ENCODE measurements around the gene CRHBP.
A peak's percentile ranks its signal among the peaks of the same experiment; 100 is the strongest.
"Not testable (repeated sequence)": the region's sequence is repeated elsewhere in the genome, so short reads cannot be mapped to it uniquely, and the experiment has no call there.

The CRHBP gene

GRCh38 chr5:76994337-76994736 is 41.5 kb downstream of the CRHBP start:
- H3K4me3 ChIP-seq (ENCODE audit: low read depth, low read length), result no peak overlapping the region
- DNase-seq (ENCODE audit: low read depth, low spot score), result no peak
- in situ Hi-C loops (cut with HindIII; ENCODE audit: low sequenced_read_pairs), result no loop called here
- TF ChIP-seq CTCF (IDR thresholded peaks at IDR 0.05; ENCODE audit: low read depth, low read length), result no peak

GRCh38 chr5:76998251-76998650 is 45.4 kb downstream of the CRHBP start:
- H3K4me3 ChIP-seq (ENCODE audit: low read depth, low read length); in situ Hi-C loops (cut with HindIII; ENCODE audit: low sequenced_read_pairs); DNase-seq (ENCODE audit: low read depth, low spot score): not testable (repeated sequence)

- H3K4me3 ChIP-seq (ENCODE audit: low read depth, low read length), result no peak overlapping the region
- in situ Hi-C loops (cut with HindIII; ENCODE audit: low sequenced_read_pairs), result no loop called here
- no peak for TF ChIP-seq CTCF (IDR thresholded peaks at IDR 0.05; ENCODE audit: low read depth, low read length)
- peak; percentile 69 for DNase-seq (ENCODE audit: low read depth, low spot score)
Observed at GRCh38 chr5:76999451-76999850, 46.6 kb downstream of the CRHBP start.

GRCh38 chr5:77003246-77003645 is 50.4 kb downstream of the CRHBP start:
- no peak overlapping the region for H3K4me3 ChIP-seq (ENCODE audit: low read depth, low read length)
- no peak for TF ChIP-seq CTCF (IDR thresholded peaks at IDR 0.05; ENCODE audit: low read depth, low read length)
- in situ Hi-C loops (cut with HindIII; ENCODE audit: low sequenced_read_pairs), result no loop called here
- no peak for DNase-seq (ENCODE audit: low read depth, low spot score)

- DNase-seq (ENCODE audit: low read depth, low spot score), result no peak
- no peak overlapping the region for H3K4me3 ChIP-seq (ENCODE audit: low read depth, low read length)
Observed at GRCh38 chr5:77006124-77006523, 53.3 kb downstream of the CRHBP start.

GRCh38 chr5:77008413-77008812 is 55.6 kb downstream of the CRHBP start:
- no peak for TF ChIP-seq CTCF (IDR thresholded peaks at IDR 0.05; ENCODE audit: low read depth, low read length)
- in situ Hi-C loops (cut with HindIII; ENCODE audit: low sequenced_read_pairs), result no loop called here
- H3K4me3 ChIP-seq (ENCODE audit: low read depth, low read length), result no peak overlapping the region
- DNase-seq (ENCODE audit: low read depth, low spot score), result no peak

More at GRCh38 chr5:77006124-77006523, 53.3 kb downstream of the CRHBP start:
- no peak for TF ChIP-seq CTCF (IDR thresholded peaks at IDR 0.05; ENCODE audit: low read depth, low read length)
- in situ Hi-C loops (cut with HindIII; ENCODE audit: low sequenced_read_pairs), result no loop called here

GRCh38 chr5:77010243-77010642 is 57.4 kb downstream of the CRHBP start:
- in situ Hi-C loops (cut with HindIII; ENCODE audit: low sequenced_read_pairs), result no loop called here
- no peak for DNase-seq (ENCODE audit: low read depth, low spot score)
- TF ChIP-seq CTCF (IDR thresholded peaks at IDR 0.05; ENCODE audit: low read depth, low read length), result no peak
- H3K4me3 ChIP-seq (ENCODE audit: low read depth, low read length), result no peak overlapping the region

Measured in astrocyte of the spinal cord (primary cell).